Fibroblast of peridontal ligament (primary cell): ENCODE results near the gene PACC1.

ENCODE experiments used
- DNase-seq: peaks from one replicate; pipeline ENCODE4 v3.0.0-alpha.2; 2010; ENCODE audit errors: extremely low read depth

The PACC1 gene

DNA sequence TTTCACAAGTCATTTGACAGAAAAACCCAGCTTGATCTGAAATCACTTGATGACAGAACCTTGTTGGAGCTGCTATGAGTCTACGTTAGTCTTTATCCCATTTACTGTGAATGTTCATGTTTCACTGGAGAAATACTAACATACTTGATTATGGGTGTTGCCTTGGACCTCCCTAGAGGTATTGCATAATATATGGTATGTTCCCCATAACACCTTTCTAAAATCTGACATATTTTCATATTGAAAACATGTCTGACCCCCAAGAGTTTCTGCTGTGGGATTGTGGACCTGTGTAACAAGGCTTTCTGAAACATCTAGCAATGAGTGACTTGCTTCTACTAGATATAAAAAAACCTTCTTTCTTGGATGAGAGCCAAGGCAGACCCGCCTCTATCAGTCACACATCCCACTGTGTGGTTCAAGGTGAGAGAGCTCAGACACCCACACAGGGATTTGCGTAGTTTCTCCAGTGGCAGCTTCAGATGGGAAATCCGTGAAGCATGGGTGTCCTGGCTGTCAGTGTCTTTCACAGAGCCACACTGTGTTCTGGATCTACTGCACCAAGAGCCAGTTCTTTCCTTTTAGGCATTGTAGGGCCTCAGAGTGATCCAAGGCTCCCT is 22.6 kb upstream of the PACC1 start:
- DNase-seq: no peak

GRCh38 chr1:212434992-212435391 is 20.3 kb upstream of the PACC1 start:
- DNase-seq: no peak

- DNase-seq: no peak
Observed at GRCh38 chr1:212433577-212434462, 19.1 kb upstream of the PACC1 start.

DNA sequence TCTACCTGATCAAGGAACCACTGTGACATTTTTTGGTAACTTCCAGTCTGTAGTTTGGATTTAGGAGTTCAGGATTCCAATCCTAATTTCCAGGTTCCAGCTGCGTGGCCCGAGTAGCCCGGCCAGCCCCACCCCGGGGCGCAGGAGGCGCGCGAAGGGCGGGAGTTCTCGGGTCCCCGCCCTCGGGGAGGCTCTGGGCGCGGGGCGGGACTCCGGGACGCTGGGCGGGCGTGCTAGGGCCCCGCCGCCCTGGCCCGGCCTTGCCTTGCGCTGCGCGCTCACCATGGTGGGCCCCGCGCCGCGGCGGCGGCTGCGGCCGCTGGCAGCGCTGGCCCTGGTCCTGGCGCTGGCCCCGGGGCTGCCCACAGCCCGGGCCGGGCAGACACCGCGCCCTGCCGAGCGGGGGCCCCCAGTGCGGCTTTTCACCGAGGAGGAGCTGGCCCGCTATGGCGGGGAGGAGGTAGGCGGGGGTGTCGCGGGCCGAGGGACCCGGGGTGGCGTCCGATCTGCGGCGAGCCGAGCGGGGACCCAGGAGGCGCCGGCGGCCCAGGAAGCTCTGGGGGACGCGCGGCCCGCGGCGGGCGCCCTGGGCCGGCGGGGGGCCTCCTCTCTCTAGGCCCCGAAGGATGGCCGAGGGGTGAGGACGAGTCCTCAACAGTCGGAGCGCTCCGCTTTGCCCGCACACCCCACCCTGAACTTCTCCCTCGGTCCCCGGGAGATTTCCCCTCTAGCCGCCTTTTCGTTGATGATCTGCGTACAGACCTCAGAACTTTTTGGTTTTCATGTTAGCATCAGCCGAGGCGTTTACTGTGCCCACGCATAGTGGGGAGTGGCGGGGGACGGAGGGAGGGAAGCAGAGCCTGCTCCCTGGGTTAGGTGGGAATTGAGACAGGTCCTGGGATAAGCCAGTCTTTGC is 18.2 kb upstream of the PACC1 start, which contains the start of gene NENF:
TSS of gene NENF (plus strand) at position 260 of the 916 bp plus-strand sequence. CDS start at position 284, 24 bp downstream.
- DNase-seq: peak; percentile 70

DNA sequence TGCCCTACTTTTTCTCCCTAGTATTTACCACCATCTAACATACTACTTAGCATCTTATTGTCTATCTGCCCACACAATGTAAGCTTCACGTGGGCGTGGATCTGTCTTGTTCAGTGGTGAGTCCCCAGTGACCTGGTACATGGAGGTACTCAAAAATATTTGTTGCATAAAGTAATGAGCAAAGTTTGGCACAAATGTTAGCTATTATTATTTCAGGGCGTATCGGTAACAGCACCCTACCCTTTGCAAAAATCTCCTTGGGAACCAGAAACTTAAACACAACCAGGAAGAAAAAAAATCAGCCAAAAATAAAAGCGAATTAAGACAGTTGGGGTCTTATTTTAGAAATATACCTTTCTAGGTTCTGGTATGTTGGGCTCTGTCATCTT is 17.6 kb upstream of the PACC1 start:
- no peak for DNase-seq

DNA sequence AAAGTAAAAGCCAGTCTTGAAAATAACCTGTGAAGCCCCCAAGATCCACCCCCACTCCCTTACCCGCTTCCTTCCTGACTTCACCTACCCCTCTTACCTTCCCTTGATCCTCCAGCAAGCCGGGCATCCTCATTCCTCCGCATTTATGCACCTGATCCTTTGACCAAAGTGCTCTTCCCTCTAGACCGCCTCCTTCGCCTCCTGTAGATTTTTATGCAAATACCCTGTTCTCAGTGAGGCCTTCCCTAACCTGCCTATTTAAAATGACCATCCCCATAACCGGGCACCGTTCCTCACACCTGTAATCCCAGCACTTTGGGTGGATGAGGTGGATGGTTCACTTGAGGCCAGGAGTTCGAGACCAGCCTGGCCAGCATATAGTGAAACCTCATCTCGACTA is 17.0 kb upstream of the PACC1 start:
- DNase-seq: no peak

- no peak for DNase-seq
Observed at GRCh38 chr1:212430955-212431394, 16.3 kb upstream of the PACC1 start.

DNA sequence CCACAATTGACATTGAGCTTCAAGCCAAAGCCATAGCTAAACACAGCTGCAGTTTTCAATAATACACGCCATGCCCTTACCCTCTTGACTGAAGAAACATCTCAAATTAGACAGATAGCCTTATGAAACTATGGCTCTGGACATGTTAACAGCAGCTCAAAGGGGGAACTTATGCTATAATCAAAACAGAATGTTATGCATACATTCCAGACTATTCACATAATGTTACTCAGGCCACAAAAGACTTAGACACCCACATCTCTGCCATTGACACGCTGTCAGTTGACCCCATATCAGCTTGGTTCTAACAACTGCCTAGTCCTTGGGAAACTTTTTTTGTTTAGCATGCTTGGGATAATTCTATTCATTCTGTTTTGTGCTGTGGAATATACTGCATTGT is 15.7 kb upstream of the PACC1 start:
- DNase-seq: peak; percentile 60

DNA sequence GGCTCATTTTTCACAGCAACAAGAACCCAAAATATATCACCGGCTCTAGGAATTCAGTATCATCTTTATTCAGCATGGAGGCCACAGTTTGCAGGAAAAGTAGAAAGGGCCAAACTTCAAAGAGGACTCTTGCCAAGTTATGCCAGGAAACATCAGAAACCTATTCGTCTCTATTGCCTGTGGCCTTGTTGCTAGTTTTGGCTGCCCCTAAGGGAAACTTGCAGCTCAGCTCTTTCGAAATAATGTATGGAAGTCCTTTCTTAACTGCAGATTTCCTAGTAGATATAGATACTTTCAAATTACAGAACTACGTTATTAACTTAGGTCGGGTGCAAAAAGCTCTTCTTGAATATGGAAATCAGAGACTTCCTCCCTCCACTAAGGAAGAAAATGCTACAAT is 13.8 kb upstream of the PACC1 start:
- no peak for DNase-seq

GRCh38 chr1:212423879-212424278 is 9.2 kb upstream of the PACC1 start:
- no peak for DNase-seq

DNA sequence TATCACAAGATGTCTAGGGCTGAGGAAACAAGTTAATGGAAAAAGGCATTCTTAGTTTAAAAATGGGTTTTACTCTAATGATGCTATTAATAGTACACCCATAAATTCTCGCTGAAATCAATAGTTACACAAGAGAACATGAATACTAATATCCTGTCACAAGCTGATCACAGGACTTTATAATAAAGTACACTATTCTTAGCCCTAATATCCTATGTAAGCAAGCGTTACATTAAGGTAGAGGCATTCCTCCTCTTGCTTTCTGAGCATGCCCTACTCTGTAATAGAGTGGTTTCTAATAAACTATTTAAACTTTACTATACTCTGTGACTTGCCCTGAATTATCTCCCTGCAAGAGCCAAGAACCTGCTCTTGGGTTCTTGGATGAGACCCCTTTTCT is 6.5 kb upstream of the PACC1 start:
- DNase-seq: no peak

DNA sequence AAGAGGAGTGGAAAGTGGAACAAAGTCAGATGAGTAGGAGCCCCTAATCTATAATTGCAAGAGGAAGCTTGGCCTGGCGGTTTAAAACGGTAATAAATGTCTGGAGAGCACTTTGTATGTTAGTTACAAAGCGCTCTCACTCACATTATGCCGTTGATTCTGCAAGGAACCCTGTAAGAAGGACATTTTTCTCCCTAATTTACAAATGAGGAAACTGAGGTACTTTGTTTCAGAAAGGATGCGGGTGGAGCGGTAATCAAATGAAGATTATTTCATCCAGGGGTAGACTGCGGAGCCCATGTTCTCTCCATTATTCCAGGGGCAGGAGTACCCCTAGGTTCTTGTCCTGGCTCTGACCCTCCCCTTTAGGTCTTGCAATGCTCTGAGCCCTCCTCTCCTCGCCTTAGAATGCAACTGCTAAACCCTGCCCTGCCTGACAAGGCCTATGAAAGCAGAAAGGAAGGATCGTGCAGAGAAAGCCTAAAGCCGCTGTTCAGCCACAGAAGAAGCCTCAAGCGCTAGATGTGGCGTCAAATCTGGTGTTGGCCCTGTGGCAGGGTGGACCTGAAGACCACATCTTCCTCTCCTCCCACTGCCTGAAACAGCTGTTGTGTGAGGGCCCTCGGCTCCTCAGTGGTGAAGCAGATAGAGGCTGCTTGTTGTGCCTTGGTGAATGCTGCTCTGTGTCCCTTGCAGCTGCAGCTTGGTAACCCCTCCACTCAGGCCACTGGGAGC is 588 bp upstream of the PACC1 start:
- no peak for DNase-seq

- peak; percentile 17 for DNase-seq
Observed at GRCh38 chr1:212413902-212414327, 771 bp downstream of the PACC1 start.

- no peak for DNase-seq
Observed at GRCh38 chr1:212412374-212412773, 2.3 kb downstream of the PACC1 start.

DNA sequence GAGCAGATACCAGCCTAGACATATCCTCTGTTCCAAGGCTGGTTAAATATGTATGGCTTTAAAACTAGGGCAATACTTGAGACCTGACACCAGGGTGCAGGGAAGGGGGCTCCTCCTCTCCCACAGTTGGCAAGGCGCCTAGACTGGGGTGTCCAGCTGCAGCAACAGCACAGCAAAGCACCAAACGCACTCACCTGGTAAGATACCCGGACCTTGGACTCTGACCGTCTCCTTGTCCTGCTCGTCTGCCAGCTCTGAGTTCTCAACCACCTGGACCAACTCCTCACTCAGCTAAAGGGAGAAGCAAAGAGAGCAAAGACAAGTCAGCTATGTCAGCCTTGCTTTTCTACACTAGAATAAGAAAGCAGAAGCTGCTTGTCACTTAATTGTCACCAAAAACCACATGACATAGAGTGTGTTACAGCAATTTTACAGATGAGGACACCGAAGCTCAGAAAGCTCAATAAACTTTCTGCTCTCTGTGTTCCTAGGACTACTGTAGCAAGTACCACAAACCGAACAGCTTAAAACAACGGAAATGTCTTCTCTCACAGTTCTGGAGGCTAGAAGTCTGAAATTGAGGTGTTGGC is 4.4 kb downstream of the PACC1 start:
- no peak for DNase-seq

GRCh38 chr1:212402666-212403321 is 11.9 kb downstream of the PACC1 start:
- no peak for DNase-seq

DNA sequence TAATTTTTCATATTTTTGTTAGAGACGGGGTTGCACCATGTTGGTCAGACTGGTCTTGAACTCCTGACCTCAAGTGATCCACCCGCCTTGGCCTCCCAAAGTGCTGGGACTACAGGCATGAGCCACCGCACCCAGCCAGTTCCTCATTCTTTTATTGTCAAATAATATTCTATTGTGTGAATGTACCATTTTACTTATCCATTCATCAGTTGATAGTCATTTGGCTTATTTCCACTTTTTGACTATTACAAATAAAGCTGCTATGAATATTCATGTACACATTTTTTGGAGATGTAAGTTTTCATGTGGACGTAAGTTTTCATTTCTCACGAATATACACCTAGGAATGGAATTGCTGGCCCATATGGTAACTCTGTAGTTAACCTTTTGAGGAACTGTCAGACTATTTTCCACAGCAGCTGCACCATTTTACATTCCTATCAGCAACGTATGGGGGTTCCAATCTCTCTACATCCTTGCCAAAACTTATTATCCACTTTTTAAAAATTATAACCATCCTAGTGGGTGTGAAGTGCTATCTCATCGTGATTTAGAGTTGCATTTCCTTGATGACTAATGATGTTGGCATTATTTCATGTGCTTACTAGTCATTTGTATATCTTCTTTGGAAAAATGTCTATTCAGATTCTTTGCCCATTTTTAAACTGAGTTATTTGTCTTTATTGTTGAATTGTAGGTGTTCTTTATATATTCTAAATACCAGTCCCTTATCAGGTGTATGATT is 12.7 kb downstream of the PACC1 start:
- peak; percentile 59 for DNase-seq

DNA sequence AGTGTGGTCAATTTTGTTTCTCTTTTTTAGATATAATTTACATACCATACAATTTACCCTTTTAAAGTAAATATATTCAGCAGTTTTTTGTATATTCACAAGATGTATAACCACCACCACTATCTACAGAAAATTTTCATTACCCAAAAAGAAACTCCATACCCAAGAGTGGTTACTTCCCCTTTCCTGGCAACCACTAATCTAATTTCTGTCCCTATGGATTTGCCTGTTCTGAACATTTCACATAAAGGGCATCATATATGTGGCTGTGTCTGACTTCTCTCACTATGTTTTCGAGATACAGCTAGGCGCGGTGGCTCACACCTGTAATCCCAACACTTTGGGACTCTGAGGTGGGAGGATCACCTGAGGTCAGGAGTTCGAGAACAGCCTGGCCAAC is 13.6 kb downstream of the PACC1 start:
- DNase-seq: no peak

DNA sequence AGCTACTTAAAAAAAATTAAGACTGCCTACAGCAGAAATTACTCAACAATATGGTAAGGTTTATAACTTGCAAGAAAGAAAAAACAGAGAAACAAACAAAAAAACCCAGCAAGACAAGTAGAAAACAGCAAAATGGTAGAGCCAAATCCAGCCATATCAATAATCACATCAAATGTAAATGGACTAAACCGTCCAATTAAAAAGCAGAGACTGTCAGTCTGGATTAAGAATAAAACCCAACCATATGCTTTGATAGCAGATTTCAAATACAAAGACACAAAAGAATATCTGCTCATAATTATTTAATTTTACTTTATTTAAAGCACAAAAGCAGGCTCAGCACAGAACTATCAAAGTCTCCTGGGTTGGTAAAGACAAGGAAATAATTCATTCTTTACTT is 17.5 kb downstream of the PACC1 start:
- DNase-seq: no peak

DNA sequence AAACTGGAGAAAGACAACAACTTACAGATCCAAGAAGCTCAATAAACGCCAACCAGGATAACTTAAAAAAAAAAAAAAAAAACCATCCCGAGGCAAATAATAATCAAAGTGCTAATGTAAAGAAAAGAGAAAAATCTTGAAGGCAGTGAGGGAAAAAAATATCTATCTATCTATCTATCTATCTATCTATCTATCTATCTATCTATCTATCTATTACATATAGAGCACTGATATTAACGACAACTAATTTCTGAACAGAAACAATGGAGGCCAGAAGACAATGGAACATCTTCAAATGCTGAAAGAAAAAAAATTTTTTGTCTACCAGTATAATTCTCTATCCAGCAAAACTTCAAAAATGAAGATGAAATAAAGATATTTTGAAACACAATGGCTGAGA is 18.0 kb downstream of the PACC1 start:
- DNase-seq: no peak
